LNCAP (cell line): ENCODE measurements around the gene SHROOM3.

ENCODE experiments used
- TF ChIP-seq, protein P1 (sequence below): fragments of 450-650 bp; IDR thresholded peaks from 2 replicates; pipeline ENCODE4 v1.5.1; 2017; ENCODE audit warnings: mild to moderate bottlenecking

SHROOM3 gene

DNA sequence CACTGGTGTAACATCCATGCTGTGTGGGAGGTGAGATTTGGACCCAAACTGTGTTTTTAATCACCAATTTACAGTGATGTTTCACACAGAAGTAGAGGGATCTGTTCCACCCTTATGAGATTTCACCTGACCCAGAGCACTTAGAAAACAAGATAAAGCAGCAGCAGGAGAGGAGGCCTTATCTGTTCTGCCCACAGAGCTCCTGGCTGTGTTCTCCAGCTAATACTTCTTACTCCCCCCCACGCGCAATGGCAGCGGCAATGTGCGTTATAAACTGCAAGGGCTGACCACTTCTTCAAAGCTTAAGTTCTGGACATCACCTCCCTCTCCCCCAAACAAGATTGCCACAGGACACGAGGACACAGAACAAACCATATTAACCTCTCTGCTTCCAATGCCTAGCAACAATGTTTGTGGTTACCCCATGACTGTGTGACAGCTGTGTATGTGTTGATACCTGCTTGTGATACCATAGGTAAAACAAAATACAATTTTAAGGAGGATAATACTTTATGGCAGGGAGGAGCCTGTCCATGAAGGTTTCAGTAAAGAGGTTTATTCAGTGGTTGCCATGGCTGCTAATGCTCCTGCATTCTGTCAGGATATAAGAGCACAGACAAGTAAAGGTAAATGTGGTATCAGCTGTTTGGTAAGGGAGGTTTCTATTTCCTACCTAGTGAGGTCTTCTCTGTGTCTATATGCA lies 252.9 kb downstream of the SHROOM3 start:
- TF ChIP-seq, protein P1, sequence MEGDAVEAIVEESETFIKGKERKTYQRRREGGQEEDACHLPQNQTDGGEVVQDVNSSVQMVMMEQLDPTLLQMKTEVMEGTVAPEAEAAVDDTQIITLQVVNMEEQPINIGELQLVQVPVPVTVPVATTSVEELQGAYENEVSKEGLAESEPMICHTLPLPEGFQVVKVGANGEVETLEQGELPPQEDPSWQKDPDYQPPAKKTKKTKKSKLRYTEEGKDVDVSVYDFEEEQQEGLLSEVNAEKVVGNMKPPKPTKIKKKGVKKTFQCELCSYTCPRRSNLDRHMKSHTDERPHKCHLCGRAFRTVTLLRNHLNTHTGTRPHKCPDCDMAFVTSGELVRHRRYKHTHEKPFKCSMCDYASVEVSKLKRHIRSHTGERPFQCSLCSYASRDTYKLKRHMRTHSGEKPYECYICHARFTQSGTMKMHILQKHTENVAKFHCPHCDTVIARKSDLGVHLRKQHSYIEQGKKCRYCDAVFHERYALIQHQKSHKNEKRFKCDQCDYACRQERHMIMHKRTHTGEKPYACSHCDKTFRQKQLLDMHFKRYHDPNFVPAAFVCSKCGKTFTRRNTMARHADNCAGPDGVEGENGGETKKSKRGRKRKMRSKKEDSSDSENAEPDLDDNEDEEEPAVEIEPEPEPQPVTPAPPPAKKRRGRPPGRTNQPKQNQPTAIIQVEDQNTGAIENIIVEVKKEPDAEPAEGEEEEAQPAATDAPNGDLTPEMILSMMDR: no peak

- TF ChIP-seq, protein P1: no peak
Measured at GRCh38 chr4:76688619-76689144, 253.7 kb downstream of the SHROOM3 start.

DNA sequence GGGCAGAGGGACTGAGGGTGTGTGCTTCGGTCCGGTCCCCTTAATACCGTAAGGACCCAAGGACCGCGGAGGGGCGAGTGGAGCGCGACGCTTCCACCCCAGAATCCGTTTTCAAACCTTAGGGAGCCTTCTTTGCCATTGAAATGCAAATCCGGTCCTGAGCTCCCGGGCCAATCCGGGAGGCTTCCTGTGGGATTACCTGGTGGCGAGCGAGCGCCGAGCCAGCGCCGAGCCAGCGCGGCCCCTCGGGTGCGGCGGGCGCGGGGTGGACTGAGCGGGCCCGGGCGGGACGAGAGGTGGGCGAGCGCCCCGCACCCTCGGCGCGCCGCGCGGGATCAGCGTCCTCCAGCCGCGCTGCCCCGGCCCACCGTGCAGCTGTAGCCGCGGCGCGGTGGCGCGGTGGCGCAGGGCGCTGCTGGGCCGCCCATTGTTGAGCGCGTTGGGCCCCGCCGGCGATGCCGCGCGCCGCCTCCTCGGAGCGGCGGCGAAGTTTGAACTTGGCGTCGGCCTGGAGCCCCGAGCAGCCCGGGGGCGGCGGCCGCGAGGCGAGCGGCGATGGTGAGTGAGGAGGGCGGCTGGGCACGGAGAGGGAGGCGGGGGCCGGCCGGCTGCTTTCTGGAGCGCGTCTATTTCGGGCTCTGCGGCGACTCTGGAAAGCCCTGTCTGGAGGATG lies 254.3 kb downstream of the SHROOM3 start:
- TF ChIP-seq, protein P1: no peak; the same call in 1 of the 2 replicates

DNA sequence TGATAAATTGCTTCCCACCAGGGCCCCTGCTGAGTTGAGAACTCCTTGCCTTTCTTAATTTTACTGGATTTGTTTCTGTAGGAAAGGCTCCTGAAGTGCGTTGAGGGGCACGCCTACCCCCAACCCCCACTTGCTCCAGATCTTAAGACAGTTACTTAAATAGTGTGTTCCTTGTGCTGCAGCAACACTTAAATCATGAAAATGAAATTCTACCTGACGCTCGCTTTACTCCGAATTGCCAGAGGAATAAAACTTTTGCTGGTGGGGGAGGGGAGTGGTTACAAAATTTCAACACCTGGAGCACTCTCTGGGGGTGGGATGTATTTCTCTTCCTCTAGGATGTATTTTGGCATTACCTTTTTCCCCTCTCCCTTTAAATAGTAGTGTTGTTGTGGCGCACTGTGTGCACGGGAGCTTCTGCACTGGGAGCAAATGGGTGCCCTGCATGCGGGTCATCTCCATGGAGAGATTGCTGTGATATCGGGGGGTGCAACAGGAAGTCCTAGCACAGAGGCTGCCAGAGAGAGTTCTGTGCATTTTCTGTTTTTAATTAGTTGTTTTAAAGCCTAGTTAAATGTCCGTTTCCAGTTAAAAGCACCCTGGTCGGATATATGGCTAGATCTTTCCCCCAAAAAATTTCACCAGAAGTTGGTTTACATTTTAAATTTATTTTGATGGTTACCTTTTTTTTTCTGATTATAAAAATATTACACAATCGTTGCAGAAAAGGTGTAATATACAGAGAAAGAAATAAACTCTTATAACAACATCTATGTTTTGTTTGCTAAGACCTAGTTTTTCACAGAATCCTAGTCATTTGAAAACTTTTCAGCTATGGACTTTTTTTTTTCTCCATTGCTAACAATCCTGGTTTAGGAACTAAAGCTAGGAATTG lies 255.2 kb downstream of the SHROOM3 start:
- TF ChIP-seq, protein P1: no peak

- TF ChIP-seq, protein P1: no peak
Measured at GRCh38 chr4:76690906-76691275, 255.9 kb downstream of the SHROOM3 start.

- TF ChIP-seq, protein P1: no peak
Measured at GRCh38 chr4:76691807-76692582, 257.0 kb downstream of the SHROOM3 start.

DNA sequence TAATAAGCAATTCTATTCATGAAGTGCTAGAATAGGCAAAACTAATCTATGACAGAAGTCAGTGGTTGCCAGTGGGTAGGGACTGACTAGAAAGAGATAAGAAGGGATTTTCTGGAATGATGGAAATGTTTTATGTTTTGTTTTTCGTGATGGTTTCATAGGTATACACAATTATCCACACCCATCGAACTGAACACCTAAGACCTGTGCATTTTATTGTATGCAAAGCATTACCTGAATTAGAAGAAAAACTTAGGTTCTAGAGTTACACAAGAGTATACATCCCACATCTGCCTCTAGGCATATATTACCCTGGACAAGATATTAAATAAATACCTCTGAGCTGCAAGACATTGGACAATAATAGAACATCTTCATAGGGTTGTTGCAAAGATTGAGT lies 257.7 kb downstream of the SHROOM3 start:
- TF ChIP-seq, protein P1: no peak
